ENCODE measurements around the gene RCVRN. TPM values are rescaled to one million over a fixed set of nuclear protein-coding genes. Genes with fewer than 3 reads are reported as not detected.

RCVRN gene
- total RNA-seq, 2 donors from 2014 or later: not detected

DNA sequence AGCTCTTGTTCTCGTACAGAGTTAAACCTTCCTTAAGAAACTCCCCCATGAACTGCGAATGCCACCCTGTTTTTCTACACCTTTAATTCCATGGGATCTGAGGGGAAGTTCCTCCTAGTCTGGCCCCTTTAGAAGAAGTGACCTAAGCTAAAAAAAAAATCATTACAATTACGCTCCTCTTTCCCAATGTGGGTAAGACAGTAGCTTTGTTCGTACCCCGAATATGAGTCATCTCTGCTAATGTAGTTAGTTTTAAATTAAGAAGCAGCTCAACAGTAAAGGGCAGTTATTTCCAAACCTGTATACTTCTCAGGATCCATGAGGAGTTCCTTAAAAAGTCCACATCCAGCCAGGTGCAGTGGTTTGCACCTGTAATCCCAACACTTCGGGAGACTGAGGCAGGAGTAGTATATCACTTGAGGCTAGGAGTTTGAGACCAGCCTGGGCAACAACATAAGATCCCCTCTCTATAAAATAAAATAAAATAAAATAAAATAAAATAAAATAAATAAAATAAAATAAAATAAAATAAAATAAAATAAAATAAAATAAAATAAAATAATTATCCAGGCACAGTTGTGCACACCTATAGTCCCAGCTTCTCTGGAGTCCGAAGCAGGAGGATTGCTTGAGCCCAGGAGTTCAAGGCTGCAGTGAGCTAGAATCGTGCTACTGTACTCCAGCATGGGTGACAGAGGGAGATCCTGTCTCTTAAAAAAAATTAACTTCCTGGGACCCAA lies 26.1 kb downstream of the RCVRN start:
- Mint-ChIP-seq H3K36me3 (ENCODE audit: insufficient read depth in 2 of 2) (peaks cover 5 to 7% of the 10 kb centered on the region in 2 donors), H3K27me3 (ENCODE audit: low read depth) (no peaks in the 10 kb centered on the region), H3K4me3 (no peak overlapping the region), H3K4me1 (ENCODE audit: low read depth) (no peaks in the 10 kb centered on the region), H3K9me3 (peaks cover 13 to 16% of the 10 kb centered on the region in 2 donors), H3K27ac (no peak overlapping the region)
- no peak for ATAC-seq (replicated peaks in 1 of 2)
- DNase-seq: no peak

DNA sequence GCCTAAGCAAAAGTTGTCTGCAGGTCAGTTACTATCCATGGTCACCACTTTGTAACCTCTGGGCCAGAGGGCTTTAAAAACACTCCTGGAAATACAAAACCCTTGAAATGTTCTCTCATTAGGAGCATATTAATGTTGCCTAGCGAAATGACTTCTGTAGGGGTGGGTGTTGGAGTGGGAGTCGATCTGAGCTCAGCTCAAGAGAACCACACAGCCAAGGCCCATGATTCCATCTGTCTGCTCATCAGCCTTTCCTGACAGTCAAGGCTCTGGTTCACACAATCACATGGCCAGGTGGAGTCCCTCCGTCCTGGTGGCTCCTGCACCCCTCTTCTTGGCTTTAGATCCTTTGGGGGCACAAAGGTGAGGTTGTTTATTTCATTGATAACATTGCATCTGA lies 26.7 kb downstream of the RCVRN start:
- ATAC-seq (replicated peaks in 1 of 2) (no peak), DNase-seq (no peak)
- H3K4me1 Mint-ChIP-seq (ENCODE audit: low read depth): no peaks in the 10 kb centered on the region
- H3K36me3 Mint-ChIP-seq (ENCODE audit: insufficient read depth in 2 of 2): peaks cover 3 to 4% of the 10 kb centered on the region in 2 donors
- no peaks in the 10 kb centered on the region for H3K27me3 Mint-ChIP-seq (ENCODE audit: low read depth)
- H3K4me3 Mint-ChIP-seq: no peak overlapping the region
- peaks cover 12% of the 10 kb centered on the region in 2 donors for H3K9me3 Mint-ChIP-seq
- H3K27ac Mint-ChIP-seq: no peak overlapping the region

DNA sequence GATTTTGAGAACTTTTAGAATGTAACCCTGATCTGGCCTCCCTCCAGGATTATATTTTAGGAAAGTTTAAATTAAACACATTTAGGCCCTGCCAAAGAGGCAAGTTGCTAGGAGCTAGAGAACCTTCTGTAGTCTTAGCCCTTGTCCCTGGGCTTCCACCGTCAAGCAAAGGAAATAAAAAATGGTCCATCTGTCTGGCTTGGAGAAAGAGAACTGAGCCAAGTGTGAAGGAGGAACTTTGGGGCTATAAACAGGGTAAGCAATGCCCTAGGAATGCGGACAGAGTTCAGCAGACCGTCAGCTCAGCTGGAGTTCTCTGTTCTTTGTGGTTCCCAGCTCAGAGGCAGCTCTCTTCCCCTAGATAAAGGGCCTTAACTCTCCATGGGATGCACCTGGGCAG lies 29.6 kb downstream of the RCVRN start:
- no peak overlapping the region for H3K4me3 Mint-ChIP-seq
- peaks cover 0 to 1% of the 10 kb centered on the region in 2 donors for H3K9me3 Mint-ChIP-seq
- no peaks in the 10 kb centered on the region for H3K4me1 Mint-ChIP-seq (ENCODE audit: low read depth)
- no peak overlapping the region for H3K27ac Mint-ChIP-seq
- no peaks in the 10 kb centered on the region for H3K36me3 Mint-ChIP-seq (ENCODE audit: insufficient read depth in 2 of 2)
- H3K27me3 Mint-ChIP-seq (ENCODE audit: low read depth): no peaks in the 10 kb centered on the region
- DNase-seq (no peak), ATAC-seq (replicated peaks in 1 of 2) (no peak)

DNA sequence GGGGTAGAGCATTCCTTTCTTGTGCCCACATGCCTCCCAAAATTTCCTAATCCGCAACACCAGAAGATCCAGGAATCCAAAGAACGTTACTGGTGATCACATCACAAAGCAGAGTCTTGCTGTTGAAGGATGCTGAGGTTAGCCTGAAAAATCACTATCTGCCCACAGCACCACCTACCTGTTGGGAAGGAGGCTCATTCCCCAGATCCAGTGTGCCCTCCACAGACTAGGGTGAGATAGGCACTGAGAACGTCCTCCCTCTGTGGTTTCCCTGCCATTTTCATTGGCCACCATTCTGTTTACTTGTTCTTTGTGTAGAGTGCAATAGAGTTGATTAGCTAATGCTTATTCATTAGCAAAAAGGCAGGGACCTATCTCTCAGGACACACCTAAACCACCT lies 30.3 kb downstream of the RCVRN start:
- H3K36me3 Mint-ChIP-seq (ENCODE audit: insufficient read depth in 2 of 2): no peaks in the 10 kb centered on the region
- ATAC-seq (replicated peaks in 1 of 2) (no peak), DNase-seq (no peak)
- no peaks in the 10 kb centered on the region for H3K4me1 Mint-ChIP-seq (ENCODE audit: low read depth)
- no peak overlapping the region for H3K27ac Mint-ChIP-seq
- no peak overlapping the region for H3K4me3 Mint-ChIP-seq
- H3K9me3 Mint-ChIP-seq: no peaks in the 10 kb centered on the region
- H3K27me3 Mint-ChIP-seq (ENCODE audit: low read depth): no peaks in the 10 kb centered on the region

DNA sequence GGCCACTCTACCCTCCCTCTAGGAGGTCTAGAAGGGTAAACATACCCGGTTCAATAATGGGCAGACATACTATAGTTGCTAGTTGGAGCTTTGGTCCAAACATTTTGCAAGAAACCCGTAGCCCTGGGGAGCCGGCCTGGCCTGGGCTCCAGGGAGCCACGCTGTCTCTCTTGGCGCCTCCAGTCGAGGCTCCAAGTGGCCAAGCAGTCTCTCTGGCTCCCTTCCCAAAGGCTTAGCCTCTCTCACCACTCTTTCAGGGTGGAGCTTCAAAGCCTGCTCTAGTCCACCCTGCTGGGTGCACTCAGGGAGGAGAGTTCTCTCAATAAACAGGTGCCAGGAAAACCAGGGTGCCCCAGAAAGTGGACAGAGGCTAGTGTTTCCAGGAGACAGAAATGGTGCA lies 32.2 kb downstream of the RCVRN start:
- H3K9me3 Mint-ChIP-seq: no peaks in the 10 kb centered on the region
- no peaks in the 10 kb centered on the region for H3K36me3 Mint-ChIP-seq (ENCODE audit: insufficient read depth in 2 of 2)
- no peak for ATAC-seq (replicated peaks in 1 of 2)

DNA sequence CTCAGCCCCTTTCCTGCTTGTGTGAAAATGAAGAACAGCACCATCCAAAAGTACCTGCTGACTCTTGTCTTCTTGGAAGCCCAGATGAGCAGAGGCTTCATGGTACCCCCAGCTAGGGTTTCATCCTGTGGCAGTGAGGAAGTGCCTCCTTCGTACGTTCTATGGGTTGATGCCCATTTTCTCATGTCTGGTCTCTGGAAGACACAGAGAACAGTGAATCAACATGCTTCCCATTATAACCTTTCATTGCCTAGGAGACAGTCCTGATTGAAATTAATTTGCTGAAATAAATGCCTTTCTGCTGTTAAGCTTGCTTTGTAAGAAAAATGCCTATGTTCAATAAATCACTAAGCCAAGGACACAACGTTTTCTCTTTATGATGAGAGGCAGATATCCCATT lies 36.5 kb downstream of the RCVRN start:
- Mint-ChIP-seq H3K36me3 (ENCODE audit: insufficient read depth in 2 of 2) (no peaks in the 10 kb centered on the region), H3K9me3 (peaks cover under 1 to 3% of the 10 kb centered on the region in 2 donors), H3K4me1 (ENCODE audit: low read depth) (no peaks in the 10 kb centered on the region), H3K27me3 (ENCODE audit: low read depth) (no peaks in the 10 kb centered on the region), H3K4me3 (no peak overlapping the region), H3K27ac (no peak overlapping the region)
- no peak for ATAC-seq (replicated peaks in 1 of 2)
- DNase-seq: no peak

More for the DNA sequence above, 32.2 kb downstream of the RCVRN start:
- H3K4me1 Mint-ChIP-seq (ENCODE audit: low read depth): no peaks in the 10 kb centered on the region
- H3K4me3 Mint-ChIP-seq: no peak overlapping the region
- no peaks in the 10 kb centered on the region for H3K27me3 Mint-ChIP-seq (ENCODE audit: low read depth)
- DNase-seq: no peak
- no peak overlapping the region for H3K27ac Mint-ChIP-seq

DNA sequence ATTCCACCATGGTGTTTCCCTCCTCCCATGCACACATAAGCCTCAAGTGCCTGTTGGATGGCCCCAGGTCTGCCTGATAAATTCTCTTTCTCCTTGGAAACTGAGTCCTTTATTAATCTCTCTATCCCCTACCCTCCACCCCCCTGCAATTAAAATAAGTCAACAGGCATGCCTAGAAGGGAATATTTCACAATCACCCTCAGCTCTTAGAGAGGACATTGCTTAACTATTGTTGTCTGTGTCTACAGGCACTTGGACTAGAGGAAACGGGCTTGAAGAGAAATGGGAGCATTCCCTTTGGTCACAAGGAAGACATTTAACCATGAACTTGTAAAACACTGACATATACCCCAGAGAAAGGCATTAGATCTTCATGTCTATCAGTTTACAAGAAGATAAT lies 39.5 kb downstream of the RCVRN start:
- ATAC-seq (replicated peaks in 1 of 2): no peak
- H3K27me3 Mint-ChIP-seq (ENCODE audit: low read depth): no peaks in the 10 kb centered on the region

DNA sequence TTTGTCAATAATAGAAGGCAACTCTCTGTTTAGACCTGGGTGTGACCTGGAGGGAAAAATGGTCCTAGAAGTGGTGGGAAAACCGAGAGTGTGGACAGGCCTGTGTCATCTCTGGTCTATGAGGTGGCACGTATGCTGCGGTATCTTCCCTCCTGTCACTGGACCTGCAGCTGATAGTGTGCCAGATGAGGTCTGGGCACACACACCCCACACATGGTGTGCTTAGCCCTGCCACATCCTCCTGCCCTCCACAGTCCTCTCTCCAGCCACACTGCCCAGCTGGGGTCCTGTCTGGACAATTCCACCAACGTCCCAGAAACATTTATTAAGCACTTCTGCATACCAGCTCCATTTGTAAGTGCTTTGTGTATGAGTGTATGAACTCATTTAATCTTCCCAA lies 42.1 kb downstream of the RCVRN start:
- ATAC-seq (replicated peaks in 1 of 2): no peak
- Mint-ChIP-seq H3K9me3 (peaks cover 4 to 5% of the 10 kb centered on the region in 2 donors), H3K4me3 (no peak overlapping the region), H3K27me3 (ENCODE audit: low read depth) (no peaks in the 10 kb centered on the region), H3K27ac (no peak overlapping the region), H3K4me1 (ENCODE audit: low read depth) (no peaks in the 10 kb centered on the region), H3K36me3 (ENCODE audit: insufficient read depth in 2 of 2) (no peaks in the 10 kb centered on the region)
- no peak for DNase-seq

More for the DNA sequence above, 39.5 kb downstream of the RCVRN start:
- Mint-ChIP-seq H3K9me3 (peaks cover 2 to 3% of the 10 kb centered on the region in 2 donors), H3K36me3 (ENCODE audit: insufficient read depth in 2 of 2) (no peaks in the 10 kb centered on the region), H3K27ac (no peak overlapping the region), H3K4me1 (ENCODE audit: low read depth) (no peaks in the 10 kb centered on the region), H3K4me3 (no peak overlapping the region)
- DNase-seq: no peak

DNA sequence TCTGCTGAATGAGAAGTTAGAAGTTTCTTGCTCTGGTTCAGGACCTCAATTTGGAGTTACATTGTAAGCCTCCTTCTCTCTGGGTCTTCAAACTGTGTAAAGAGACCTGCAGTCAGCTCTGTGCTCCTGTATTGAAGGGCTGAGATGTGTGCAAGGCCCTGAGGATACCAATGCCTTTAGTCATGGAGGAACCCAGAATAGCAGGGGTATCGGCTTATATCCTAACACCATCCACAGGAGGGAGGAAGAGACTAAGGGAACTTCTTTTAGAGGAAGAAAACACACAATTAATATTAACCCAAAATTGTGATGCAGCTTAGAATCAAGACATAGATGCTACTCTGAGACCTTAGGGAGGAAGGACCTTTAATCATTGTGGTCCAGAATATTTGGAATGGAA lies 42.9 kb downstream of the RCVRN start:
- H3K27me3 Mint-ChIP-seq (ENCODE audit: low read depth): no peaks in the 10 kb centered on the region
- ATAC-seq (replicated peaks in 1 of 2) (no peak), DNase-seq (no peak)
- no peaks in the 10 kb centered on the region for H3K36me3 Mint-ChIP-seq (ENCODE audit: insufficient read depth in 2 of 2)
- H3K9me3 Mint-ChIP-seq: peaks cover 4 to 5% of the 10 kb centered on the region in 2 donors
- no peak overlapping the region for H3K4me3 Mint-ChIP-seq
- H3K27ac Mint-ChIP-seq: no peak overlapping the region
- H3K4me1 Mint-ChIP-seq (ENCODE audit: low read depth): no peaks in the 10 kb centered on the region

DNA sequence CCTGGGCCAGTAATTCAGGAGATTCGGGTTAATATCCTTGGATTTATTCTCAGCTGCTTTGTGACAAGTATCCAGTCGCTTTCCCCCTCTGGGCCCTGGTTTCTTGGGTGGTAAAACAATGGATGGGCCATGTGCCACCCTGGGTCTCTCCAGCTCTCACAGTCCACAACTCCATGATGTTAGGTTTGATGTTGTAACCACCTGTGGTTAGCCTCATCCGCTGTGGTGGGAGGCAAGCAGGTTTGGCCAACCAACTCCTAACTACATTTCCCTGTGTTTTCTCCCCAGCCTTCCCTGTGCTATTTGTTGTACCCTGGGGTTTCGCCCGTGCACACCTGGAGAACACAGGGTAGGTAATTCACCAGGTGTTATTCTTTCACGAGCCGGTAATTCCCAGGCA lies 44.2 kb downstream of the RCVRN start:
- H3K36me3 Mint-ChIP-seq (ENCODE audit: insufficient read depth in 2 of 2): no peaks in the 10 kb centered on the region
- no peaks in the 10 kb centered on the region for H3K27me3 Mint-ChIP-seq (ENCODE audit: low read depth)
- peaks cover 4 to 5% of the 10 kb centered on the region in 2 donors for H3K9me3 Mint-ChIP-seq
- ATAC-seq (replicated peaks in 1 of 2) (no peak), DNase-seq (no peak)
- no peak overlapping the region for H3K4me3 Mint-ChIP-seq
- no peaks in the 10 kb centered on the region for H3K4me1 Mint-ChIP-seq (ENCODE audit: low read depth)
- no peak overlapping the region for H3K27ac Mint-ChIP-seq

DNA sequence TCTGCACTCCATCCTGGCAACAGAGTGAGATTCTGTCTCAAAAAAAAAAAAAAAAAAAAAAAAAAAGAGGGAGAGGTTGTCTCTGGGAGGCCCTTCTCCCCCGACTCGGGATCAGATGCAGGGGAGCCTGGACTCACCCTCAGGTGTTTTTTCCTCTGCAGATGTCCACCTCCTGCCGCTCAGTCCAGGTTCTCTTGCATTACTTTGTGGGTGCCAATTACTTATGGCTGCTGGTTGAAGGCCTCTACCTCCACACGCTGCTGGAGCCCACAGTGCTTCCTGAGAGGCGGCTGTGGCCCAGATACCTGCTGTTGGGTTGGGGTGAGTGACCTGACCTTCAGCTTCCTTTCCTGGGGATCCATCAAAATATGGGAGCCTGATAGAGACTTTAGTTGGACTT lies 45.3 kb downstream of the RCVRN start:
- H3K27me3 Mint-ChIP-seq (ENCODE audit: low read depth): no peaks in the 10 kb centered on the region
- ATAC-seq (replicated peaks in 1 of 2) (no peak), DNase-seq (no peak)
- no peaks in the 10 kb centered on the region for H3K36me3 Mint-ChIP-seq (ENCODE audit: insufficient read depth in 2 of 2)
- peaks cover 2 to 4% of the 10 kb centered on the region in 2 donors for H3K9me3 Mint-ChIP-seq
- H3K27ac Mint-ChIP-seq: no peak overlapping the region
- no peaks in the 10 kb centered on the region for H3K4me1 Mint-ChIP-seq (ENCODE audit: low read depth)
- H3K4me3 Mint-ChIP-seq: no peak overlapping the region

DNA sequence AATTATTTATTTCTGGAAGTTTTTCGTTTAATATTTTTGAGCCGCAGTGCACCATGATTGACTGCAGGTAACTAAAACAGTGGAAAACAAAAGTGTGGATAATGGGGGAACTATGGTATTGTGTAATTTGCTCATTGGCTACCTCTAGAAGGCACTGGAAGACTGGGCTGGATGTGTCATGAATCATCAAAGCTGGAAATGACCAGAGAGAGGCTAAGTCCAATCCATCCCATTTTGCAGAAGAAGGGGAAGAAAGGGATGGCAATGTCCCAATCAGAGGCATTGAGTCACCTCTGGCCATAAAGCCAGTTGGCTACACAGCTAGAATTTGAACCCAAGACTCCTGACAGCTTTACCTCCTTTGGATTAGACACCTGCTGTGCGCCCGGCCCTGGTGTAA lies 50.0 kb downstream of the RCVRN start:
- Mint-ChIP-seq H3K36me3 (ENCODE audit: insufficient read depth in 2 of 2) (no peaks in the 10 kb centered on the region), H3K27ac (no peak overlapping the region), H3K4me1 (ENCODE audit: low read depth) (no peaks in the 10 kb centered on the region), H3K27me3 (ENCODE audit: low read depth) (no peaks in the 10 kb centered on the region), H3K9me3 (peaks cover 0 to 4% of the 10 kb centered on the region in 2 donors), H3K4me3 (no peak overlapping the region)
- DNase-seq (no peak), ATAC-seq (replicated peaks in 1 of 2) (no peak)

DNA sequence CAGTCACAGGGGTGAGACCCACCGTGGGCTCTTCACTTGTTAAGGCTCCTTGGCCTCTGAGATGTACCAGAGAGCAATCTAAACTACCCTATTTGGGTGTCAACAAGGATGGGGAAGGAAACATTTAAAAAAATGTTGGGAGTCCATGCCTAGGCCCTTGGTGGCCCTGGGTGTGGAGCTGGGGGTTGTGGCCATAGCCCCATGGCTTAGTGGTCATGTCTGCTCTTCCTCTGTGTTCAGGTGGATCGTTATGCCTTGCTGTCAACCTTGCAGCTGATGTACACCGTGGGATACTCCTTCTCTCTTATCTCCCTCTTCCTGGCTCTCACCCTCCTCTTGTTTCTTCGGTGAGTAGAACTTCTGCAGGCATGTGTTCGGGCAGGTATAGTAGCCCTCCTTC lies 50.8 kb downstream of the RCVRN start:
- DNase-seq: no peak
- Mint-ChIP-seq H3K27me3 (ENCODE audit: low read depth) (no peaks in the 10 kb centered on the region), H3K4me3 (no peak overlapping the region), H3K27ac (no peak overlapping the region), H3K4me1 (ENCODE audit: low read depth) (no peaks in the 10 kb centered on the region), H3K36me3 (ENCODE audit: insufficient read depth in 2 of 2) (no peaks in the 10 kb centered on the region), H3K9me3 (peaks cover 0 to 3% of the 10 kb centered on the region in 2 donors)
- no peak for ATAC-seq (replicated peaks in 1 of 2)

DNA sequence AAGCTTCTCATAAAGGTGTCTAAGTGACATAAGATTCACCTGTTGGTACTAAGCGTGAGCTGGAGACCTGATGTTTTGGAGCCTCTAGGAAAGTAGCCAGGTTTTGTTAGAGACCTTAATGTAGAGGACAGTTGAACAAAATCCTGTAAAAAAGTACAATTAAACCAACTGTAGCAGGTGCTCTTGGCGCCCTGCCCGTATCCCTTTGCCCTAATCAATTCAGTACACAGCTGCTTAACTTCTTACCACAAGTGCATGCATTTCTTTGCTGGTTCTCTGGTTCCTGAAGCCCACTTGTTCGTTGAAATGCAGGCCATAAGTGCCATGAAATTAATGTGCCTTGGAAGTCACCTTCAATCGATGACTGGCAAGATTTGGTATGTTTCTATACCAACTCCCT lies 54.9 kb downstream of the RCVRN start:
- Mint-ChIP-seq H3K36me3 (ENCODE audit: insufficient read depth in 2 of 2) (no peaks in the 10 kb centered on the region), H3K4me1 (ENCODE audit: low read depth) (no peaks in the 10 kb centered on the region), H3K4me3 (no peak overlapping the region), H3K27ac (no peak overlapping the region), H3K27me3 (ENCODE audit: low read depth) (no peaks in the 10 kb centered on the region), H3K9me3 (peaks cover 0 to 2% of the 10 kb centered on the region in 2 donors)
- DNase-seq (no peak), ATAC-seq (replicated peaks in 1 of 2) (no peak)
